Femur (tissue), 1 donor: ENCODE measurements around the gene P2RY8.
"Not testable (repeated sequence)": the region's sequence is repeated elsewhere in the genome, so short reads cannot be mapped to it uniquely, and the experiment has no call there.

ENCODE experiments used
- DNase-seq: peaks from one replicate; pipeline ENCODE4 v3.0.0-alpha.2; 2017

Gene P2RY8

GRCh38 chrX:1462596-1463251 lies 74.3 kb downstream of the P2RY8 start:
- no peak for DNase-seq

DNA sequence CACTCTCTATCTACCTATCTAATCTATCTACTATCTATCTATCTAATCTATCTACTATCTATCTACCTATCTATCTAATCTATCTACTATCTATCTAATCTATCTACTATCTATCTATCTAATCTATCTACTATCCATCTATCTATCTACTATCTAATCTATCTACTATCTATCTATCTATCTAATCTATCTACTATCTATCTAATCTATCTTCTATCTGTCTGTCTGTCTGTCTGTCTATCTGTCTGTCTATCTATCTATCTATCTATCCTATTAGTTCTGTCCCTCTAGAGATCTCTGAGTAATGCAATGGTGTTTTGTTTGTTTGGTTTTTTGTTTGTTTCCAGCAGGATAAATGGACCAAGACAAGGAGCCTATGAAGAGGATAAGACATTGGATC lies 74.9 kb downstream of the P2RY8 start:
- DNase-seq, result no peak

- no peak for DNase-seq
Observed at GRCh38 chrX:1455948-1456280, 81.1 kb downstream of the P2RY8 start.

- DNase-seq, result peak; percentile 89
Observed at GRCh38 chrX:1453951-1454785, 82.8 kb downstream of the P2RY8 start.

GRCh38 chrX:1453395-1453783 lies 83.6 kb downstream of the P2RY8 start:
- DNase-seq, result no peak

GRCh38 chrX:1452516-1453394 lies 84.2 kb downstream of the P2RY8 start, which contains the start of gene ASMTL:
ASMTL (minus strand) TSS chrX:1452909; CDS start chrX:1452840, 69 bp downstream.
- DNase-seq, result peak; percentile 100

DNA sequence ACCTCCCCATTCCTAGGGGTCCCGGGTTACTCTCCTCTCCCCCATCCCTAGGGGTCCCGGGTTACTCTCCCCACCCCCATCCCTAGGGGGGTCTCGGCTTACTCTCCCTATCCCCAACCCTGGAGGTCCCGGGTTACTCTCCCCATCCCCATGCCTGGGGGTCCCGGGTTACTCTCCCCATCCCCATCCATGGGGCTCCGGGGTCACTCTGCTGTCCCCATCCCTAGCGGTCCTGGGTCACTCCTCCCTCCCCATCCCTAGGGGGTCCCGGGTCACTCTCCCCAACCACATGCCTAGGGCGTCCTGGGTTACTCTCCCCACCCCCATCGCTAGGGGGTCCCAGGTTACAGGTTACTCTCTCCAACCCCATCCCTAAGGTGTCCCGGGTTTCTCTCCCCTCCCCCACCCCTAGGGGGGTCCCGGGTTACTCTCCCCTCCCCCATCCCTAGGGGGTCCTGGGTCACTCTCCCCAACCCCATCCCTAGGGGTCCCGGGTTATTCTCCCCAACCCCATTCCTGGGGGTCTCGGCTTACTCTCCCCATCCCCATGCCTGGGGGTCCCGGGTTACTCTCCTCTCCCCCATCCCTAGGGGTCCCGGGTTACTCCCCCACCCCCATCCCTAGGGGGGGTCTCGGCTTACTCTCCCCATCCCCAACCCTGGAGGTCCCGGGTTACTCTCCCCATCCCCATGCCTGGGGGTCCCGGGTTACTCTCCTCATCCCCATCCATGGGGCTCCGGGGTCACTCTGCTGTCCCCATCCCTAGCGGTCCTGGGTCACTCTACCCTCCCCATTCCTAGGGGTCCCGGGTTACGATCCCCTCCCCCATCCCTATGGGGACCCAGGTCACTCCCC lies 85.1 kb downstream of the P2RY8 start:
- DNase-seq, result peak; percentile 53

DNA sequence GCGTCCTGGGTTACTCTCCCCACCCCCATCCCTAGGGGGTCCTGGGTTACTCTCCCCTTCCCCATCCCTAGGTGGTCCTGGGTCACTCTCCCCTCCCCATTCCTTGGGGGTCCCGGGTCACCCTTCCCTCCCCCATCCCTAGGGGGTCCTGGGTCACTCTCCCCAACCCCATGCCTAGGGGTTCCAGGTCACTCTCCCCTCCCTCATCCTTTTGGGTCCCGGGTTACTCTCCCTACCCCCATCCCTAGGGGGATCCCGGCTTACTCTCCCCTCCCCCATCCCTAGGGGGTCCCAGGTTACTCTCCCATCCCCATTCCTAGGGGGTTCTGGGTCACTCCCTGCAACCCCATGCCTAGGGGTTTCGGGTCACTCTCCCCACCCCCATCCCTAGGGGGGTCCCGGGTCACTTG lies 85.7 kb downstream of the P2RY8 start:
- DNase-seq, result no peak

DNA sequence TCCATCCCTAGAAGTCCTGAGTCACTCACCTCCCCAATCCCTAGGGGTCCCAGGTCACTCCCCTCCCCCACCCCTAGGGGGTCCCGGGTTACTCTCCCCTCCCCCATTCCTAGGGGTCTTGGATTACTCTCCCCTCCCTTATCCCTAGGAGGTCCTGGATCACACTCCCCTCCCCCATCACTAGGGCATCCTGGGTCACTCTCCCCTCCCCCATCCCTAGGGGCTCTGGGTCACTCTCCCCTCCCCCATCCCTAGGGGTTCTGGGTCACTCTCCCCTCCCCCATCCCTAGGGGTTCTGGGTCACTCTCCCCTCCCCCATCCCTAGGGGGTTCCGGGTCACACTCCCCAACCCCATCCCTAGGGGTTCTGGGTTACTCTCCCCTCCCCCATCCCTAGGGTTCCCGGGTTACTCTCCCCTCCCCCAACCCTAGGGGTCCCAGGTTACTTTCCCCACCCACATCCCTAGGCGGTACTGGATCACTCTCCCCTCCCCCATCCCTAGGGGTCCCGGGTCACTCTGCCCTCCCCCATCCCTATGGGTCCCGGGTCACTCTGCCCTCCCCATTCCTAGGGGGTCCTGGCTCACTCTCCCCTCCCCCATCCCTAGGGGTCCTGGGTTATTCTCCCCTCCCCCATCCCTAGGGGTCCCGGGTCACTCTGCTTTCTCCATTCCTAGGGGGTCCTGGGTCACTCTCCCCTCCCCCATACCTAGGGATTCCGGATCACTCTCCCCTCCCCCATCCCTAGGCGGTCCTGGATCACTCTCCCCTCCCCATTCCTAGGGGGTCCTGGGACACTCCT lies 86.4 kb downstream of the P2RY8 start:
- no peak for DNase-seq

GRCh38 chrX:1449823-1450149 lies 87.2 kb downstream of the P2RY8 start:
- no peak for DNase-seq

DNA sequence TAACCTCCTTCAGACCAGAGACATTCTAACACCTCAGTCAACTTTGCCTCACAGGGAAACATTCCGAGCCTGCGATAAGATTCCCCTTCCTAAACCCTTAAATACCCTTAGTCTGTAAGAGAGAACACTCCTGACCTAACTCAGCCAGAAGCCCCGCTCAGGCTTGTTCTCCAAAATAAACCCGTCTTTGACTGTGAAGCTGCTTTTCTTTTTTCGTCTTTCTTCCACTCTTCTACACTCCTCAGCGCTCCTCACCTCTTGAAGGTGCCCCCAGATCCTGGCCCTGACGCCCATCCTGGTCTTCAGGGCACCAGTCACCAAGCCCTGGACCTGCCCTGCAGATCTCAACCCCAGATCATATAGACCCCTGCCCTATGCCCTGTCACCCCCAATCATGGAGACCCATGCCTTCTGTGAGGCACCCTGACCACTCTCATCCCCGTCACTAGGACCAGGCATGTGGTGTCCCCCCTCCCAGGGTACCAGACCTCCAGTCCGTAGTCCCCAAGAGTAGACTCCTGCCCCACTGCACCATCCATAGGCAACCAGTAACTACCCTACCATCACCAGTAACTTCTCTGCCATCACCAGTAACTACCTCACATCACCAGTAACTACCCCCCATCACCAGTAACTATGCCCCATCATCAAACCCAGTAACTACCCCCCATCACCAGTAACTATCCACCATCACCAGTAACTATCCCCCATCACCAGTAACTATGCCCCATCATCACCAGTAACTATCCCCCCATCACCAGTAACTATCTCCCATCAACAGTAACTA lies 87.8 kb downstream of the P2RY8 start:
- DNase-seq, result no peak

DNA sequence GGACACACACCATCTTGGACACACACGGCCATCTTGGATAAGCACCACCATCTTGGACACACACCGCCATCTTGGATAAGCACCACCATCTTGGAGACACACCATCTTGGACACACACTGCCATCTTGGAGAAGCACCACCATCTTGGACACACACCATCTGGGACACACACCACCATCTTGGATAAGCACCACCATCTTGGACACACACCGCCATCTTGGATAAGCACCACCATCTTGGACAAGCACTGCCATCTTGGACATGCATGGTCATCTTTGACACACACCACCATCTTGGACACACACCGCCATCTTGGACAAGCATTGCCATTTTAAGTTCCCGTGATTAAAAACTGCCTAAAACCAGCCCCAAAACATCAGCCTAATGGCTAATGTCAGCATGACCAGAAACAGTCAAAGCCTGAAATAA lies 88.4 kb downstream of the P2RY8 start:
- DNase-seq, result not testable (repeated sequence)

- not testable (repeated sequence) for DNase-seq
Observed at GRCh38 chrX:1447969-1448572, 88.9 kb downstream of the P2RY8 start.

GRCh38 chrX:1446984-1447968 lies 89.7 kb downstream of the P2RY8 start:
- not testable (repeated sequence) for DNase-seq

- DNase-seq, result peak; percentile 3
Observed at GRCh38 chrX:1444561-1445500, 92.2 kb downstream of the P2RY8 start.

DNA sequence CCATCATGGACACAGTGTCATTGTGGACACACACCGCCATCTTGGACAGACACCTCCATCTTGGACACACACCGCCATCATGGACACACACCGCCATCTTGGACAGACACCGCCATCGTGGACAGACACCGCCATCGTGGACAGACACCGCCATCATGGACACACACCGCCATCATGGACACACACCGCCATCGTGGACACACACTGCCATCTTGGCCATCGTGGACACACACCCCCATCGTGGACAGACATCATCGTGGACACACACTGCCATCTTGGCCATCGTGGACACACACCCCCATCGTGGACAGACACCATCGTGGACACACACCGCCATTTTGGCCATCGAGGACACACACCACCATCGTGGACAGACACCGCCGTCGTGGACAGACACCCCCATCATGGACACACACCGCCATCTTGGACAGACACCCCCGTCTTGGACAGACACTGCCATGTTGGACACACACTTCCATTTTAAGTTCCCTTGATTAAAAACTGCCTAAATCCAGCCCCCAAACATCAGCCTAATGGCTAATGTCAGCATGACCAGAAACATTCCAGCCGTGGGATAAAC lies 93.4 kb downstream of the P2RY8 start:
- DNase-seq, result peak; percentile 14

DNA sequence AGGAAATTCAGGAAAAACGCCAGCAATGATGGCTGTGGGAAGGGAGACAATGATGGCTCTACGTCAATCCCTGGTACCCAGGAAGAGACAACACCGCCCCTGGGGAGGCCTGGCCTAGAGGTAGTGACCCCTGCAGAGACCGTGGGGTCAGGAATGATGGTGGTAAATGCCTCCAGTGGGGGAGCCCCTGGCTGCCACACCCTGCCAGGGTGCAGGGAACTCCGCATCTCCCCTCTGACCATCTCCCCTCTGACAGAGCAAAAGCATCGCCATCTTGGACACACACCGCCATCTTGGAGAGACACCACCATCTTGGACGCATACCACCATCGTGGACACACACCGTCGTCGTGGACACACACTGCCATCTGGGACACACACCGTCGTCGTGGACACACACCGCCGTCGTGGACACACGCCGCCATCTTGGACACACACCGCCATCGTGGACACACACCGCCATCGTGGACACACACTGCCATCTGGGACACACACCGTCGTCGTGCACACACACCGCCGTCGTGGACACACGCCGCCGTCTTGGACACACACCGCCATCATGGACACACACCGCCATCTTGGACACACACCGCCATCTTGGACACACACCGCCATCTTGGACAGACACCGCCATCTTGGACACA lies 94.1 kb downstream of the P2RY8 start:
- DNase-seq, result peak; percentile 8
